ENCODE measurements around the gene TCAF1.
"Not testable (repeated sequence)": the region's sequence is repeated elsewhere in the genome, so short reads cannot be mapped to it uniquely, and the experiment has no call there.

Gene TCAF1

DNA sequence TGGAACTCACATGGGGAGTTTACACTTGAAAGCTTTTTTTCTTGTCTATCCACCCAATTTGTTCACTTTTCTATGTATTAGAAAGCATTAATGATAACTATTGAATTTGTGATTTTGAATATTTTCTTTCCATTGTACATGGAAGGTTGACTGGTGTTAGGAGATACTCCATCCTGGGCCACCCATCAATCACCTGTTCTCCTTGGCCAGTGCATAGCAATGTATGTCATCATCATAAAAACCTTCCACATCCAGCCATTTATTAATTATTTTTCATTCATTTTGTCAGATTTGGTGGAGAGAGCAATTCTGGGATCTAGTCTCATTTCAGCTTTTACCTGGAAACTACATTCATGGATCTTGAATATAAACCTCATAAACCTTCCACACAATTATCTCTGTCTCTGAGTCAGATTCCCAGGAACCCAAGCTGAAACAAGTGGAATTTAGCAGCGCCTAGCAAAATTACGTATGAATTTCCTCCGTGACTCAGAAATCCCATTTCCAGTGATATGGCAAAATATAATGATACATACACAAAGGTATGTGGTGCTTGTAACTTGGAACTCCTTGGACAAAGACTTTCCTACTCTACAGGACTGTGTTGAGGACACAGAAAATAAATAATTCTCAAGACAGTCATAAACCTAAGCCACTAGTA, 78.2 kb downstream of the TCAF1 start:
- DNase-seq (ENCODE audit: insufficient read length, low spot score); FAIRE-seq: not testable (repeated sequence)

DNA sequence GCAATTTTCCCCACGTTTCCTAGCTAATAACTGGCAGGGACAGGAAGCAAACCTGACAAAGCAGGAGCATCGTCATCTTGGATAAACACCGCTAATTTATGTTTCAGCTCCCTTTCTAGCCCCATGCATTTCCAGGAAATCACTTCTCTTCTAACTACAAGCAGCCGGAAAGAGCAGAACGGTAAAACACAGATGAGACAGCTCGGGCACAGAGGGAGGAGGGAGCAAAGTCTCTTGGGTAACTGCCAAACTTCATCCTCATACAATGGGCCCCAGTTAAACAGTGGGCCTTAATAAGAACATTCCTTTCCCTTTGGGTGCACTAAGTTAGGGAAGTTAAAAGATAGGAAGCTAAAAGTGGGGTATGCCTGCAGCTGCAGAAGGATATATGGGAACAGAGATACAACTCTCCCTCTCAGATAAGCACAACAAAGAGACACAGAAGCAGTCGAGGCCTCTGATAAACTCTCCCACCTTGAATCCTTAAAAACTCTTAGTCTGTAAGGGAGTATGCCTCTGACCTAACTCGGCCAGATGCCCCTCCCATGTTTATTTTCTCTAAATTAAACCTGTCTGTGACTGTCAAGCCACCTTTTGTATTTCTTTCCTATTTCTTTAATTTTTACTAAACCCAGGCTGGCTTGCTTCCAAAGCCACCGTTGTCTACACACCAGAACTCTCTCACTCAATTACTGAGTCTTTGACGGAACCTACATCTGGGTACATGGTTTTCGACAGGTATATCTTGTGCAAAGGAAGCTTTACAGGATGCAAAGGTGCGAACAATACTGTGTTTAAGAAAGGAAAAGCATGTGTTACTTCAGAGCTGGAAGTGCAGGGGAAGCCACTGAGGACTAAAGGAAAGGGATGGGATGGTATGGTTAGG, 80.3 kb downstream of the TCAF1 start:
- FAIRE-seq; DNase-seq (ENCODE audit: insufficient read length, low spot score): not testable (repeated sequence)

DNA sequence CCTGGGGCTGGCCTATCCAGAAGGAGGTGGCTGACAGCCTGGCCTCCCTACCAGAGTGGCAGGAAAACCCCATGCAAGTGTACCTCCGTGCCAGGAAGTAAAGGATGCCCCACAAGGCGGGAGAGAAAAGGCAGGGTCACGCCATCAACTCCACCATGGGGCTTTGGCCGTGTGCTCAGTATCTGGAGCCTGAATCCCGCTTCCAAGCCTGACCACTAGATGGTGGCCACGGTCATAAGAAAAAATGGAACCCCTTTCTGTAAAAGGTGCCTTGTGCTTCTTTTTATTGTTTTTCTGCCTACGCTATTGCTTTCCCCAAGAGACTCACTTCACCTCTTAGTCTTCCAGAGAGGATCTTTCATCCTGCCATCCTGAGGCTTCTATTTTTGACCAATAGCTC, 84.1 kb downstream of the TCAF1 start:
- not testable (repeated sequence) for DNase-seq (ENCODE audit: insufficient read length, low spot score); FAIRE-seq

DNA sequence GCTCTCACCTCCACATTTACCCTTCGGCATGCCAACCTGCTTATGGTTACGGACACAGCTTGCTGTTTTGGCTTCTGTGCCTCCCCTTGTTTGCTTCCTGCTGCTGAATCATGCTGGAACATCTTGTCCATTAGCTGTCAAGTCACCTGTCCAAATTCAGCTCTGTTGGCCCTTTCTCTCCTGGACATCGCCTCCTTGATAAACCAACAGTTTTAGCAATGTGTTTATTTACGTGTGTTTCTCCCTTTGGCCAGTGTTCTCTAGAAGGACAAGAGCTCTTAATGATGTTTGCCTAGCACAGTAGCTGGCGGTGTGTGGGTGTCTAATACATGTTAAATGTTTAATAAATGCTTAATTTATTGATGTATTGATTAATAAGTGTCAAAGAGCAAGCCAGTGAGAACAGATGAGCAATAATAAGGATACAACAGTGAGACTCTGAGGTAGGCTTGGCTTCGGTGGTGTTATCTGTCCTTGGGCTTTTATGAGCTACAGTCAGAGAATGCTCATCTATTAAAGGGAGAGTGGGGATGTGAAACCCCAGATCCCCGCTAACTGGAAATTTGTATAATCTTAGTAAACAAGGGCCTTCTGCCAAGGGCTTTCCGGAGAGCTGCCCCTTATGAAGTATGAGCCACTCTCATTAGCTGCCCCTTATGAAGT, 85.4 kb downstream of the TCAF1 start:
- FAIRE-seq; DNase-seq (ENCODE audit: insufficient read length, low spot score): not testable (repeated sequence)

DNA sequence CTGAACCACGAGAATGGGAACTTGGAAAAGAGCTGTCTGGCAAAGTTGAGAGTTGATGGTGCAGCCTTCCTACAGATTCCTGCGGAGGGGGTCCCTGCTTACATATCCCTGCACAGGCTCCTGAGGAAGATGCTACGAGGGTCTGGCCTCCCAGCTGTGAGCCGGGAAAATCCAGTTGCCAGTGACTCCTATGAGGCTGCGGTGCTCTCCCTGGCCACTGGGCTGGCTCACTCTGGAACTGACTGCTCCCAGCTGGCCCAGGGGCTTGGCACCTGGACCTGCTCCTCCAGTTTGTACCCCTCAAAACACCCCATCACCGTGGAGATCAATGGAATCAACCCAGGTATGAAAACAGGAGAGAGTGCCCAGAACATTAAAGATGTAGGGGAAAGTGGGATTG, 91.3 kb downstream of the TCAF1 start:
- FAIRE-seq; DNase-seq (ENCODE audit: insufficient read length, low spot score): not testable (repeated sequence)

DNA sequence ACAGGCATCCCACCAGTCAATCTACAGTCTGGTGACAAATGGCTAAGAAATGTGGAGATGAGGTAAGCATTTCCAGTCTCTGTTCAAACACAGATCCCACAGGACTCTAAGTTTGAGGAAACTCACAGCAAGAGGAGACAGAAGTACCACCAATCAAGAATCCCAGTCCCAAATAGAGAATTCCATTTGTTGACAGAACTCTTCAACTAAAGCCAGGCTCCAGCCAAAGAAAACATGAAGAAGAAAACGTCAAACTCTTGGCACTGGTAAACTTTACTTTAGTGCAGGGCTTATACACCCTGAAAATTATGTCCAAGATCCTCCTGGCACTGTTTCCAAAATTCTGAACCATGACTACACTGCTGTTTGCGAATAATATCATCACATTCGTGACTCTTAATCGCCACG, 95.3 kb downstream of the TCAF1 start:
- not testable (repeated sequence) for FAIRE-seq; DNase-seq (ENCODE audit: insufficient read length, low spot score)
